Fibroblast of upper back skin (primary cell): ENCODE measurements around the gene MYEOV.

Experiments
- DNase-seq: peaks from one replicate; pipeline ENCODE4 v3.0.0-alpha.2; 2013

Gene MYEOV

DNA sequence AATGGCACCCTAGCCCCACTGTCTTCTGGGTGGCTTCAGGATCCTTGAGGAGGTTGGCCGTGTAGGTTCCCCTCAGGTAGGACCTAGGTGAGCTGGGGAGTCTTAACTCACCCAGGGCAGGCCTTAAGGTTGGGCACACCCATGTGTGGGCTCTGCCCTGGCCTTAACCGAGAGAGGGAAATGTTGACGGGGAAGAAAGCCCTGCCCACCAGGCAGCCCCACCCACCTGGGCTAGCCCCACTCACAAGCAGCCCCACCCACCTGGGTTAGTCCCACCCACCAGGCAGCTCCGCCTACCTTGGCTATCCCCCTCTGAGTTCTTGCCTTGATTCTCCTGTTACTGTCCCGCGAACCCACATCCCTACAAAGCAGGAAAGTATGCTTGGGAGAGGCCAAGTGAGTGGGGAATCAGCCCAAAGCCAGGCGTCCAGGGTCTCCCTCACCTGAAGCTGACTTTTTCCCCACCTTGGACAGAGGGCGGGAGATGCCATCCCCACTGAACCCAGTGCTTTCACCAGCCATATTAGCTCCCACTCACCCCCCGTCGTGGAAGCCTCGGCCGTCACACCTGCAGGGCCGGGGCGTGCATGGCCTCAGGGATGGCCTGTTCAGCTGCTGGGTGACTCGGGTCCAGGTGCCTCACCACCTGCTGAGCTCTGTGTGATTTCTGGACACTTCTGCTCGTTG is at the start of gene MYEOV:
Gene MYEOV, plus strand, starts transcription at position 337 of the 687 bp plus-strand sequence. CDS start 1,200 bp downstream, outside the sequence.
- no peak for DNase-seq

DNA sequence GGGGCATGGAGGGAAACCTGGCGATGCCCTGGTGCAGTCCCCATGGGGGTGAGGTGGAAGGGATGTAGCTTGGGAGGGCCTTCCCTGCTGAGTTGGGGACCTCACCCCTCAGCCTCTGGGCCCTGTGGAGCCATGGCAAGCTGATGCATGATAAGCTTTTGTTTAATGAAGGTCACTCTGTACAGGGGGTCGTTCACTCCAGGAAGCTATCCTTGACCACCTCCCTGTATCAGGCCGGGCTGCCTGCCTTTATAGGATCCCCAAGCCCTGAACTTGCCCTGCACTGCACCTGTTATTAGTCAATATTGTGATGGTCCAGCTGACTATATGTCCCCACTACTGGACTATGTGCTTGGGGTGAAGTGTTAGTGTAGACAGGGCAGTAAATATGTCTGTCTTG is 49.7 kb upstream of the MYEOV start:
- DNase-seq, result no peak

GRCh38 chr11:69245041-69245440 is 48.9 kb upstream of the MYEOV start:
- no peak for DNase-seq

DNA sequence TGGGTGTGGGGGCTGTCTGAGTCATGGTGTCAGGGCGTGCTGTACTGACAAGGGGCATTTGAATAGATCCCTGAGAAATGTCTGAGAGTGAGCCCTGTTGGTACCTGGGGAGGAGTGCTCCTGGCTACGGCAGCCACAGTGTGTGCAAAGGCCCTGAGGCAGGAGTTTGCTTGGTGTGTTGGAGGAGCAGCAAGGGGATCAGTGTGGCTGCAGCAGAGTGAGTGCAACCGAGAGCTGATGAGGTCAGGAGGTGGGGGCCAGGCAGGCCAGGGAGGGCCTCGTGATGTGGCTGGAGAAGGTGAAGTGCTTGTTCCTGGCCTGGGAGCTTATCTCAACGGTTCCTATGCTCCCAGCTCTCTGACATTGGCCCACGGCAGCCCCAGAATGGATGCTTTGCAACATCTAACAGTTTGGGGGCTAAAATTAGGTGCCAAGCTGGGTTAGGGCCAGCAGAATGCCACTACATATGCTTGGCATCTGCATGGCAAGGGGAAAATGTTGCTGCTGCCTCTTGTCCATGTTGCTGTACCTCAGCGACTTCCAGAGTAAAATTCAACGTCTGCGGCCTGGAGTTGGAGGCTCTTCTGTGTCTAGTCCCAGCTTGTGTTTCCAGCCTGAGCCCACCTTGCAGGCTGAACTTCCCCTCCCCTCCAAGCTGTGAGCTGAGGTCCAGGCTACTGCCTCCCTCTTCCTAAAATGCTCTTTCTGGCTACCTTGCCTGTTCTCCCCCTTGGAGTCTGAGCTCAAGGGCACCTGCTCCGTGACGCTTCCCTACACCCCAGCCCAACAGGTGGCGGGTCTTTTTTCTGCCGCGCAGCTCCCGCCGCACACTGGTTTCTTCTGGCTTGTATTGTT is 48.2 kb upstream of the MYEOV start:
- DNase-seq, result no peak

- peak; percentile 70 for DNase-seq
These were observed 44.4 kb upstream of the MYEOV start for GRCh38 chr11:69249311-69250185.

DNA sequence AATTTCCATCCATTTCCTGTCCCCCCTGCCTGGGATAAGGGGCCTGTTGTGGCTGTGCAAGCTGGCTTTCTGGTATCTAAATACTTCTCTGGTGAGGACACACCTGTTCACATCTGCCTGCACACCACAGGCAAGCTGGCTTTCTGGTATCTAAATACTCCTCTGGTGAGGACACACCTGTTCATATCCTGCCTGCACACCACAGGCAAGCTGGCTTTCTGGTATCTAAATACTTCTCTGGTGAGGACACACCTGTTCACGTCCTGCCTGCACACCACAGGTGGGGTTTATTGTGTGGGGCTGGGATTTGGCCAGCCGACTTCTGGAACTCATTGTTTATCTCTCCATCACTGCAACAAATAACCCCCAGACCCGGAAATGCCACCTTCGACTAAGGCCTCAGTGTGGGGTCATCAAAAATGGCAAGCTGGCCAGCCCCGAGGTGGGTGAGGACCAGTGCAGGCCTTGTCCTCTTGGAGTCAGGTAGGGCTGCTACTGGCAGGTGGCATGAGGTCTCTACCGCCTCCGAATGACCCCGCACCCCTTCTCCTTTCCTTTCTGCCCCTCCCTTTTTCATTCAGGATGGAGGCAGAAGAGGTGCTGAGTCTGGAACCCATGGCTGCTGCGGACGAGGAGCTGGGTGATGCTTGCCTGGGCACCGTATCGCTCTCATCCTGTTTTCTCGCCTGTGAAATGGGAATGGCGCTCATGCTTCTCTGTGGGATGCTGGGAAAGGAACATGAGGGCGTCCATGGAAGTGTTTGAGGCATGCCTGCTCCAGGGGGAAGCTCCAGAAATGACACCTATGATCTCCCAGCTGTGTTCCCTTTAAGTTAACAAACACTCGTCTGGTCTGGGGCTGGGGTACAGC is 43.5 kb upstream of the MYEOV start:
- no peak for DNase-seq

GRCh38 chr11:69251057-69251393 is 42.9 kb upstream of the MYEOV start:
- DNase-seq, result no peak

DNA sequence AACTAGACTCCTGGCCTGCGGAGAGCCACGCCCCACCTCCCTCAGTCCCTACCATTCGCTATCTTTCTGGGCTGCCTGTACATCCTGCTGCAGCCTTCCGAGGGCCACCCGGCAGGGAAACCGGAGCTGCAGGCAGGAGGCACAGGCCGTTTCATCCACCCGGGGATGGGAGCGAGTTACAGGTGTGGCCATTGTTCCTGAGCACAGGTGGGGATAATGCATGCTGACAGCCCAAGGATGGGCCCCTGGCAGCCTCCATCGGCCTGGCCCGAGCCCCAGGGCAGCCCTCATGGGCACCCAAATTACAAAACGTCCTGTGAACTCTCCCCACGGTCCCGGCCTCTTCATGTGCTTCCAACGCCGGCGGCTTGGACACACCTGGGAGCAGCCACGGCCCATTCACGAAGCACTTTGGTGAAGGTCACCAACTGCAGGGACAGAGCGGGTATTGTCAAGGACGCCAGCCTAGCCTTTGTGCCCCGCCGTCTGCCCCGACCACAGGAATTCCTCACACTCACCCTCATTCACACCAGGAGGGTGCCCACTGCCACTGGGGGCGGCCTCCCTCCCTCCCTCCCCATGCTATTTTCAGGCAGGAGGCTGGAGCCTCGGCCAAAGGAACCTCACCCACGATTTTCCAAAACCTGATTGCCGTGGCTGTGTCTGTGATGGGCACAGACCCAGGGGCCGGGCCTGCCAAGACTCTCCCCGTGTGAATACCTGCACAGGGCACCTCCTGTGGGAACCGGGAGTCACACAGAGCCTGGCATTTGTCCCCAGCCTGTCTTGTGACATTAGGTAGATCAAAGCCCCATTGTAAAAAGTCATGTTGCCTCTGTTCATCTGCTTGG is 42.1 kb upstream of the MYEOV start:
- DNase-seq, result no peak

DNA sequence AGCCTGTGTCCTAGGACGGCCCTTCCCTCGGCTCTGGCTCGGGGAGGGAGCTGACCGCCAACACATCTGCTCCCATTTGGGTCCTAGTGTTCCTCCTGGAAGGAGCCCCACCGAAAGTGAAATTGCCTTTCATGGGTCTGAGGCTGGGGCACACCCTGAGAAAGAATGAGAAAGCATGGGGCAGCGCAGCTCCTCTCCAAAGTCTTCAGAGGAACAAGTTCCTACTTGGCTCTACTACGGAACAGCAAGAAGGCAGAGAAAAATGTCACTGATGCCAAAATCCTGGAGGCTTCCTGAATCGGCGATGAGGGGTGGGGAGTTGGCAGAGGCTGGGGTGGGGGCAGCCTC is 41.5 kb upstream of the MYEOV start:
- DNase-seq, result no peak

DNA sequence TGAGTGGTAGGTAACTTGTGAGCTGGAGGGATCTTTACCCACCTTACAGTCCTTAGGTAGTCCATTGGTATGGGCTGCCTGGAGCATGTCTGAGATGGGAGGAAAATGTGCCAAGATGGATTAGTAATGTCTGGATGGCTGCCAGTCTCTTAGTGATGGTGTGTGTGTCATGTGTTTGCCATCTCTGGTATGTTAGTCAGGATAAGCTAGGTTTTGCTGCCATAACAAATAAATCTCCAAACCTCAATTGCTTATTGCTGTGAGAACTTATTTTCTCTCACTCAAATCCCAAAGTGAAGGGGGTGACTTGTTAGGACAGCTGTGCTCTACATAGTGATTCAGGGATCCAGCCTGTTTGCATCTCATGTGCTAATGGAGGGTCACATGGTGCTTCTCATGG is 40.9 kb upstream of the MYEOV start:
- peak; percentile 50 for DNase-seq

GRCh38 chr11:69257134-69257533 is 36.8 kb upstream of the MYEOV start:
- no peak for DNase-seq

DNA sequence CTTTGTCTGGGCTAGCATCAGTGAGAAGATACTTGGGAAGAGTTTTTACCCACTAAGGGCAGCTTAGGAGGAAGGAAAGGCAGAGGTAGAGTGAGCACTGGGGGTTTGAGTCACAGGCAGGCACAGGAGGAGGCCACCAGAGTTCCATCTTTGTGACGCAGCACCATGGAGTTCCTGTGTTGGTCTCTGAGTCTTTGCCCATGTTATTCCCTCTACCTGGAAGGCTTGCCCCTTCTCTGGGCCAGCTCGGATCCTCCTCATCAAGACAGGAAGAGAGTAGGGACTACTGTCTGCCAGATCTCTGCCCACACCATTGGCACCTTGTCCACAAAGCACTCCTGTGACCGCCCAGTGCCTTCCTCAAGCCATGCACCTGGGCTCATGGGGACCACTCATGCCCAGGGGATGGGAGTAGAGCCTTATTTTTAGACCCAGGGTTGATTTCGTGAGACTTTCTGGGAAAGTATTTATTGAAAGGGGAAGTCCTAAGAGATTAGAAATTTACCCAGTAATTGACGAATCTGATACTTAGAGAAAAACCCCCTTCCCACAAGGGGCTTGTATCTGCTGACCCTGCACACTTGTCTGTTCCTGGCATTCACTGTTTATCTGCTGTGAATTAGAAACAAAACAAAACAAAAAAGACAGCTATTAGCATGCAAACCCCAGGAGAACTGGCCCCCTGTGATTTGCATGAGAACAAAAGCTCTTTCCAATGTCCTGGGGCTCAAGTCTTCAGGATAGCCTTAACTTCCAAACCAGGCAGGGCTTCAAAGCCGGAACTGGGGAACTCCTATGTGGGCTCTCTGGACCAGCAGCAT is 35.9 kb upstream of the MYEOV start:
- no peak for DNase-seq

GRCh38 chr11:69259096-69259495 is 34.9 kb upstream of the MYEOV start:
- no peak for DNase-seq

DNA sequence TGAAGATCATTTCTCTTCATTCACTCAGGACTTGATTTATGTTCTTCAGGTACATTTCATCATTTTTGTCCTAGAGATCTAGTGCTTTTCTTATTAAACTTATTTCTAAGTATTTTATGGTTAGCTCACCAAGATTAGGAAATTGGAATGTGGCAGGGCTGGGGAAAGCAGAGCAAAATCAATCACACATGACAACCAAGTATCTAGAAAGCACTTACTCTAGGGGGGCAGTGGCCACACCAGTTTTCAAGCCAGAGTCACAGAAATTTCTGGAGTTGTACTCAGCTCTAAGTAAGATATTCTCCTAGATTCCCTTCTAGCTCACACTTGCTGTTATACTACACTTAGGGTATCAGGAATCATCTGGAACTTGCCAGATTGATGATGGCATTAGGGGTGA is 33.3 kb upstream of the MYEOV start:
- peak; percentile 47 for DNase-seq

- no peak for DNase-seq
These were observed 32.8 kb upstream of the MYEOV start for GRCh38 chr11:69261116-69261515.

GRCh38 chr11:69262918-69263735 is 30.8 kb upstream of the MYEOV start:
- DNase-seq, result no peak

DNA sequence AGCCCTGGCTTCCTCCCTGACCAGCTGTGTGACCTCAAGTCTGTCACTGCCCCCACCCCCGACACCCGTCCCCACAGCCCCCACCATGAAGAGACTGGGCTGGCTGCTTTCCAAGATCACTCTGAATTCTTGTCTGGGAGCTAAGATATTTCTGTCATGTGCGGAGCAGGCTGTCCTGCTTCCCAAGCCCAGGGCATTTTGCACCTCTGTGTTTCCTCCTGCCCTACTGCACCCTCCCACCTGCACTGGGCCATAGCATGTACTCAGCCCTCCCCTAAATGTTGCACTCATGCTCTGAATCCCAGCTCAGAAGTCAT is 30.3 kb upstream of the MYEOV start:
- no peak for DNase-seq

- no peak for DNase-seq
These were observed 29.5 kb upstream of the MYEOV start for GRCh38 chr11:69264486-69264885.

GRCh38 chr11:69265210-69265609 is 28.7 kb upstream of the MYEOV start:
- no peak for DNase-seq
